ENCODE measurements around the gene TAGLN2.

Gene TAGLN2

GRCh38 chr1:159879136-159879535, 46.2 kb downstream of the TAGLN2 start:
- no peak overlapping the region for H3K27ac ChIP-seq (ENCODE audit: insufficient read depth, low read length, poor library complexity, severe bottlenecking)
- DNase-seq: no peak
- H3K36me3 ChIP-seq (ENCODE audit: control insufficient read depth, insufficient read depth, low read length): no peaks in the 10 kb centered on the region
- H3K27me3 ChIP-seq (replicated peaks; ENCODE audit: control insufficient read depth, insufficient read depth, low read length, poor library complexity, severe bottlenecking): no peaks in the 10 kb centered on the region
- no peaks in the 10 kb centered on the region for H3K9me3 ChIP-seq (ENCODE audit: control insufficient read depth, low read length)
- peaks cover 8% of the 10 kb centered on the region for H3K4me1 ChIP-seq (ENCODE audit: control insufficient read depth, insufficient read depth, low read length, poor library complexity, severe bottlenecking)
- H3K4me3 ChIP-seq (ENCODE audit: insufficient read depth, low read depth, low read length, poor library complexity, severe bottlenecking): no peak overlapping the region

DNA sequence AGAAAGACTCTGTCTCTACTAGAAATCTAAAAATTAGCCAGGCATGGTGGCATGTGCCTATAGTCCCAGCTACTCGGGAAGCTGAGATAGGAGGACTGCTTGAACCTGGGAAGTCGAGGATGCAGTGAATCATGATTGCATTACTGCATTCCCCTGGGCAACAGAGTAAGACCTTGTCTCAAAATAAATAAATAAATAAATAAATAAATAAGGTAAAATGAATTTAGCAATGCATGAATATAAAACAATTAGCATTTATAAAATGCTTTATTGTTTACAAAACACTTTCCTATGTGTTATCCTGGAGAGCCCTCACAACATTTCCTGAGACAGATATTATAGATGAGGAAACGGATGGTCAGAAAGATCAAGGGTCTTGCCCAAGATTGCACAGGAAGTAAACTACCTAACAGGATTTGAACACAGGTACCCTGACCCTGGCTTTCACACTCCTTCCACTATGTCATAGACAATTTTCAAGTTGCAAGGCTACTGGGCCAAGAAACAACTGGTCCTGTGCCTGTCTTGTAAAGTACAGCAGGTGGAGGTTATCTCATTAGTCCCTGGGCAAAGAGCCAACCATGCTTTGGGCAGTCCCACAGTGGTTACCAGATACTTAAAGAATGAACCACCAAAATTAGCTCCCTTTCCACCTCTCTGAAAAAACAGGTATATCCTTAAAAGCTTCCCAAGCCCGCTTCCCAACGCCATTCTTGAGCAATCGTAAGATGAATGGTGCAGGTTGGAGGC, 47.4 kb downstream of the TAGLN2 start:
- no peak for DNase-seq
- H3K36me3 ChIP-seq (ENCODE audit: control insufficient read depth, insufficient read depth, low read length): no peaks in the 10 kb centered on the region
- H3K9me3 ChIP-seq (ENCODE audit: control insufficient read depth, low read length): no peaks in the 10 kb centered on the region
- no peaks in the 10 kb centered on the region for H3K27me3 ChIP-seq (replicated peaks; ENCODE audit: control insufficient read depth, insufficient read depth, low read length, poor library complexity, severe bottlenecking)
- no peak overlapping the region for H3K27ac ChIP-seq (ENCODE audit: insufficient read depth, low read length, poor library complexity, severe bottlenecking)
- no peak overlapping the region for H3K4me3 ChIP-seq (ENCODE audit: insufficient read depth, low read depth, low read length, poor library complexity, severe bottlenecking)
- peaks cover 8% of the 10 kb centered on the region for H3K4me1 ChIP-seq (ENCODE audit: control insufficient read depth, insufficient read depth, low read length, poor library complexity, severe bottlenecking)

GRCh38 chr1:159873530-159874143, 51.7 kb downstream of the TAGLN2 start:
- H3K4me3 ChIP-seq (ENCODE audit: insufficient read depth, low read depth, low read length, poor library complexity, severe bottlenecking): no peak overlapping the region
- H3K4me1 ChIP-seq (ENCODE audit: control insufficient read depth, insufficient read depth, low read length, poor library complexity, severe bottlenecking): no peaks in the 10 kb centered on the region
- H3K9me3 ChIP-seq (ENCODE audit: control insufficient read depth, low read length): no peaks in the 10 kb centered on the region
- no peaks in the 10 kb centered on the region for H3K27me3 ChIP-seq (replicated peaks; ENCODE audit: control insufficient read depth, insufficient read depth, low read length, poor library complexity, severe bottlenecking)
- no peak for DNase-seq
- H3K36me3 ChIP-seq (ENCODE audit: control insufficient read depth, insufficient read depth, low read length): no peaks in the 10 kb centered on the region
- H3K27ac ChIP-seq (ENCODE audit: insufficient read depth, low read length, poor library complexity, severe bottlenecking): no peak overlapping the region

DNA sequence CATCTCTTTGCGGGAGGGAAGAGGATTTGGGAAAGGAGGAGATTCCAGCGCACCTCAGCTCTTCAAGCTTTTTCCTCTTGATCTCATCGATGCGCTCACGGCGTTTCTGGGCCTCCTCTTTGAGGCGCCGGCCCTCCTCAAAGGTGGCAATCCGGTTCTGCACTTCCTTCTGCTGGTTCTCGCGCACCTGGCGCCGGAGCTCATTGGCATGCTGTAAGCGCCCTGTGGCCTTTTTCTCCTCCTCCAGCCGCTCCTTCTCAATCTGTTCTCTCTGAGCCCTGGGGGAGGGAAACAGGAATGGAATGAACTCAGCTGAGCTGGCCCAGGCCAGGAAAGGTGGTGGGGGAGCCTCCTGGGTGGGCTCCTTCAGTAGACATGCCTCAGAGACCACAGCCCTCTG, 52.4 kb downstream of the TAGLN2 start:
- H3K4me1 ChIP-seq (ENCODE audit: control insufficient read depth, insufficient read depth, low read length, poor library complexity, severe bottlenecking): no peaks in the 10 kb centered on the region
- no peak overlapping the region for H3K27ac ChIP-seq (ENCODE audit: insufficient read depth, low read length, poor library complexity, severe bottlenecking)
- no peaks in the 10 kb centered on the region for H3K27me3 ChIP-seq (replicated peaks; ENCODE audit: control insufficient read depth, insufficient read depth, low read length, poor library complexity, severe bottlenecking)
- H3K36me3 ChIP-seq (ENCODE audit: control insufficient read depth, insufficient read depth, low read length): no peaks in the 10 kb centered on the region
- no peak overlapping the region for H3K4me3 ChIP-seq (ENCODE audit: insufficient read depth, low read depth, low read length, poor library complexity, severe bottlenecking)
- no peak for DNase-seq
- no peaks in the 10 kb centered on the region for H3K9me3 ChIP-seq (ENCODE audit: control insufficient read depth, low read length)

GRCh38 chr1:159870704-159871103, 54.6 kb downstream of the TAGLN2 start:
- Histone ChIP-seq H3K4me3 (ENCODE audit: insufficient read depth, low read depth, low read length, poor library complexity, severe bottlenecking) (no peak overlapping the region), H3K27ac (ENCODE audit: insufficient read depth, low read length, poor library complexity, severe bottlenecking) (no peak overlapping the region), H3K4me1 (ENCODE audit: control insufficient read depth, insufficient read depth, low read length, poor library complexity, severe bottlenecking) (peaks cover 2% of the 10 kb centered on the region), H3K36me3 (ENCODE audit: control insufficient read depth, insufficient read depth, low read length) (no peaks in the 10 kb centered on the region), H3K27me3 (replicated peaks; ENCODE audit: control insufficient read depth, insufficient read depth, low read length, poor library complexity, severe bottlenecking) (no peaks in the 10 kb centered on the region), H3K9me3 (ENCODE audit: control insufficient read depth, low read length) (no peaks in the 10 kb centered on the region)
- DNase-seq: no peak

DNA sequence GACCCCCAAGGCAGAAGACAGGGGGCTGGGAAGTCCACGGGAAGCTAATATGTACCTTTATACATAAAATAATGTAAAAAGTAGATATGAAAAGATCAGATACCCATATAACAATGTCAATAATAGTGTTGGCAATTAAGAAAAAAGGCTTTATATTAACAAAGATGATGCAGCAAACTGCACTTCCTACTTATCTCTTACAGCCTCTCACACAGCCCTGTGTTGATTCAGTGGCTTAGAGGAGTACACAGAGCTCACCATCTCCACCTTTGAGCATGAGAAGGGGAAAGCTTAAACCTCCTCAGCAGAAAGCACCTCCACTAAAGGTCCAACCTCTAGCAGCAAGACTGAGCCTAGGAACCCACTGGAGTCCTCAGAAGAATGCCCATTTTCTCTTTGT, 55.7 kb downstream of the TAGLN2 start:
- no peak overlapping the region for H3K27ac ChIP-seq (ENCODE audit: insufficient read depth, low read length, poor library complexity, severe bottlenecking)
- no peak overlapping the region for H3K4me3 ChIP-seq (ENCODE audit: insufficient read depth, low read depth, low read length, poor library complexity, severe bottlenecking)
- peaks cover 2% of the 10 kb centered on the region for H3K4me1 ChIP-seq (ENCODE audit: control insufficient read depth, insufficient read depth, low read length, poor library complexity, severe bottlenecking)
- H3K9me3 ChIP-seq (ENCODE audit: control insufficient read depth, low read length): no peaks in the 10 kb centered on the region
- H3K27me3 ChIP-seq (replicated peaks; ENCODE audit: control insufficient read depth, insufficient read depth, low read length, poor library complexity, severe bottlenecking): no peaks in the 10 kb centered on the region
- no peak for DNase-seq
- no peaks in the 10 kb centered on the region for H3K36me3 ChIP-seq (ENCODE audit: control insufficient read depth, insufficient read depth, low read length)

DNA sequence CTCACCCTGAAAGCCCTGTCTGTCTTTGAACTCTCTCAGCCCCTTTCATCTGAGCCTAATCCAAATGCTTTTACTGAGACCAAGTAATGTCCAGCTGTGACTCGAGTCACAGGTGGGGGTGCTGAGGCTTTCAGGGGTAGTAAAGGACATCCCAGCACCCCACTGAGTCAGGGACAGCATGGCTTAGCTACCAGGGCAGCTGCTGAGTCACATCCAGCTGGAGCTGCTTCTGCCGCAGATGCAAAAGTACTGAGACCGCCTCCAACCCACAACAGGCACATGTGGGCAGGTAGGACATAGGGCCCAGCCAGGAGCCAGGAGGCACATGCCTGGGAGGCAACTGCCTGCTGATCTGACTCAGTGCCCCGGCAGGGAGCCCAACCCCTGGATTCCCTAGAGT, 56.1 kb downstream of the TAGLN2 start:
- Histone ChIP-seq H3K4me3 (ENCODE audit: insufficient read depth, low read depth, low read length, poor library complexity, severe bottlenecking) (no peak overlapping the region), H3K27ac (ENCODE audit: insufficient read depth, low read length, poor library complexity, severe bottlenecking) (no peak overlapping the region)

DNA sequence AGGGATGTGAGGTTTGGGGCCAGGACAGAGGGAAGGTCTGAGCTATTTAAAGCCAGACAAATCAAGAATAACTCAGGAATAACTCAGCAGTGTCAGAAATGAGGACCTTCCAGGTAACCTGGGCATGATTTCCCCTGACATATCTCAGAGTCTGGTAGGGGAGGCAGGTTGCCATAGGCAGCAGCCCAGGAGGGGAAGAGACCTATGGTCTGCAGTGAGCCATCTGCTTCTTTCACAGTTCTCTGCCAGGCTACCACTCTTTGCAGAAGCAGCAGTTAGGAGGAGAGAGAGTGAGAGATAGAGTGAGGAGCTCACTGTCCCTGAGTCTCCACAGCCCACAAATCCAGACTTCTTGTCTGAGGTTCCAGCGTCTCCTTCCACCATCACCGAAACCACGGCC, 56.5 kb downstream of the TAGLN2 start:
- DNase-seq: no peak

More for the DNA sequence above, 56.1 kb downstream of the TAGLN2 start:
- DNase-seq: no peak
- Histone ChIP-seq H3K36me3 (ENCODE audit: control insufficient read depth, insufficient read depth, low read length) (no peaks in the 10 kb centered on the region), H3K9me3 (ENCODE audit: control insufficient read depth, low read length) (no peaks in the 10 kb centered on the region), H3K27me3 (replicated peaks; ENCODE audit: control insufficient read depth, insufficient read depth, low read length, poor library complexity, severe bottlenecking) (no peaks in the 10 kb centered on the region), H3K4me1 (ENCODE audit: control insufficient read depth, insufficient read depth, low read length, poor library complexity, severe bottlenecking) (peaks cover 2% of the 10 kb centered on the region)

More for the DNA sequence above, 56.5 kb downstream of the TAGLN2 start:
- H3K4me3 ChIP-seq (ENCODE audit: insufficient read depth, low read depth, low read length, poor library complexity, severe bottlenecking): no peak overlapping the region
- H3K4me1 ChIP-seq (ENCODE audit: control insufficient read depth, insufficient read depth, low read length, poor library complexity, severe bottlenecking): peaks cover 2% of the 10 kb centered on the region
- no peaks in the 10 kb centered on the region for H3K9me3 ChIP-seq (ENCODE audit: control insufficient read depth, low read length)
- H3K36me3 ChIP-seq (ENCODE audit: control insufficient read depth, insufficient read depth, low read length): no peaks in the 10 kb centered on the region
- no peak overlapping the region for H3K27ac ChIP-seq (ENCODE audit: insufficient read depth, low read length, poor library complexity, severe bottlenecking)
- H3K27me3 ChIP-seq (replicated peaks; ENCODE audit: control insufficient read depth, insufficient read depth, low read length, poor library complexity, severe bottlenecking): no peaks in the 10 kb centered on the region

Measured in effector memory CD4-positive, alpha-beta T cell (primary cell).